Mucosa of descending colon (tissue), 3 donors: Measurements from ENCODE around the gene EFHD2. TPM values are rescaled to one million over a fixed set of nuclear protein-coding genes. Genes with fewer than 3 reads are reported as not detected.
A peak's percentile ranks its signal among the peaks of the same experiment; 100 is the strongest.

Experiments used
- ATAC-seq: fragments of 200-7000 bp; cut with Tn5 transposase; one replicate; pipeline ENCODE4 v1.9.1; 2020; ENCODE audit warnings: mild to moderate bottlenecking, moderate library complexity
- DNase-seq, 3 donors: peaks; one replicate each; pipeline ENCODE4 v3.0.0-alpha.2; 2020
- H3K36me3 ChIP-seq: fragments of 200-600 bp; one replicate; pipeline ENCODE4 v1.8.0; 2021; ENCODE audit warnings: low read depth, mild to moderate bottlenecking
- H3K4me1 ChIP-seq: fragments of 200-600 bp; one replicate; pipeline ENCODE4 v1.8.0; 2021; ENCODE audit warnings: low read depth, mild to moderate bottlenecking
- H3K4me3 ChIP-seq: fragments of 200-600 bp; one replicate; pipeline ENCODE4 v1.8.0; 2021; ENCODE audit warnings: mild to moderate bottlenecking
- H3K9me3 ChIP-seq: fragments of 200-600 bp; one replicate; pipeline ENCODE4 v1.8.0; 2021; ENCODE audit warnings: mild to moderate bottlenecking
- CTCF ChIP-seq: fragments of 200-600 bp; IDR thresholded peaks from one replicate; pipeline ENCODE4 v1.8.0; 2022; ENCODE audit warnings: antibody characterized with exemption, mild to moderate bottlenecking
- intact Hi-C, 2 donors: fragments of 100-400 bp; cut with DNase I in 1 of 2; cut with micrococcal nuclease in 1 of 2; formaldehyde crosslinking; loops; one replicate each; pipeline versions ENCODE4 v1.11.0 to v1.11.1; 2022; cut with DNase I, micrococcal nuclease
- total RNA-seq, 3 donors: library from RNA; stranded (reverse); fragmentation: NEBNext Ultra II Directional in 2 of 3; extraction: Animal tissue kit (Norgen Biotek cat#: 25700) in 2 of 3; gene quantifications; one replicate each; pipeline versions ENCODE4 v1.2.1 to v1.2.4, GENCODE V29; 2021 to 2023
- donor health status: DM: no; HTN: no; CAD: no; lungs with moderate emphysema.
- donor health status: DM: no; HTN: no; CAD: no.
- donor health status: DM: no; HTN: yes; CAD: no.

Gene EFHD2
- total RNA-seq, 3 donors from 2014 or later, result 89.5 to 197 (median 154) TPM

GRCh38 chr1:15452216-15452615 is 42.5 kb downstream of the EFHD2 start:
- peak; percentile 36 for ATAC-seq
- Histone ChIP-seq H3K4me3 (no peak overlapping the region), H3K4me1 (no peaks in the 10 kb centered on the region), H3K9me3 (no peaks in the 10 kb centered on the region), H3K36me3 (no peaks in the 10 kb centered on the region)
- no peak for DNase-seq
- no peak for TF ChIP-seq CTCF
- intact Hi-C loops, result no loop called here

- no peak for ATAC-seq
- DNase-seq, result no peak
- Histone ChIP-seq H3K36me3 (no peaks in the 10 kb centered on the region), H3K9me3 (no peaks in the 10 kb centered on the region), H3K4me1 (no peaks in the 10 kb centered on the region), H3K4me3 (no peak overlapping the region)
- intact Hi-C loops, result no loop called here
- TF ChIP-seq CTCF, result no peak
These were observed 43.3 kb downstream of the EFHD2 start for GRCh38 chr1:15452866-15453571.

GRCh38 chr1:15453734-15454133 is 44.0 kb downstream of the EFHD2 start:
- DNase-seq (no peak), ATAC-seq (no peak)
- Histone ChIP-seq H3K9me3 (no peaks in the 10 kb centered on the region), H3K4me3 (no peak overlapping the region), H3K4me1 (no peaks in the 10 kb centered on the region), H3K36me3 (no peaks in the 10 kb centered on the region)
- TF ChIP-seq CTCF, result no peak
- intact Hi-C loops, result no loop called here

GRCh38 chr1:15454256-15454655 is 44.6 kb downstream of the EFHD2 start:
- Histone ChIP-seq H3K4me3 (no peak overlapping the region), H3K36me3 (no peaks in the 10 kb centered on the region), H3K9me3 (no peaks in the 10 kb centered on the region), H3K4me1 (no peaks in the 10 kb centered on the region)
- DNase-seq, result no peak
- ATAC-seq, result no peak
- intact Hi-C loops, result no loop called here
- TF ChIP-seq CTCF, result no peak

- Histone ChIP-seq H3K4me3 (no peak overlapping the region), H3K36me3 (no peaks in the 10 kb centered on the region), H3K9me3 (no peaks in the 10 kb centered on the region), H3K4me1 (no peaks in the 10 kb centered on the region)
- ATAC-seq (peak; percentile 16), DNase-seq (no peak)
- no peak for TF ChIP-seq CTCF
- intact Hi-C loops, result no loop called here
These were observed 45.8 kb downstream of the EFHD2 start for GRCh38 chr1:15455522-15455921.
